SJSA1 (cell line): Measurements from ENCODE around the gene TMUB2. TPM values are rescaled to one million over a fixed set of nuclear protein-coding genes. Genes with fewer than 3 reads are reported as not detected.
A peak's percentile ranks its signal among the peaks of the same experiment; 100 is the strongest.

ENCODE experiments used
- DNase-seq, 2 experiments: peaks; one replicate each; pipeline ENCODE4 v3.0.0-alpha.2; 2015 to 2020; ENCODE audit warnings: low spot score in 2 of 2, low read depth in 1 of 2
- H3K27ac ChIP-seq: fragments of 250-450 bp; sonication (Bioruptor Pico); 2 replicates; pipeline ENCODE4 v1.5.1; 2020; ENCODE audit warnings: mild to moderate bottlenecking, moderate library complexity
- H3K27me3 ChIP-seq: fragments of 250-450 bp; sonication (Bioruptor Pico); replicated peaks from 2 replicates; pipeline ENCODE4 v1.5.1; 2020; ENCODE audit warnings: mild to moderate bottlenecking, moderate library complexity
- H3K36me3 ChIP-seq: fragments of 250-450 bp; sonication (Bioruptor Pico); 2 replicates; pipeline ENCODE4 v1.5.1; 2020; ENCODE audit warnings: mild to moderate bottlenecking
- H3K4me1 ChIP-seq: fragments of 250-450 bp; sonication (Bioruptor Pico); replicated peaks from 2 replicates; pipeline ENCODE4 v1.6.1; 2021; ENCODE audit warnings: mild to moderate bottlenecking
- H3K4me3 ChIP-seq: fragments of 250-450 bp; sonication (Bioruptor Pico); 2 replicates; pipeline ENCODE4 v1.5.1; 2020; ENCODE audit warnings: mild to moderate bottlenecking
- H3K9me3 ChIP-seq: fragments of 250-450 bp; sonication (Bioruptor Pico); replicated peaks from 2 replicates; pipeline ENCODE4 v1.5.1; 2020; ENCODE audit warnings: mild to moderate bottlenecking
- total RNA-seq: library from RNA; depleted of rRNA; stranded (reverse); fragments of >200 nt; shearing (Covaris generic); gene quantifications from 2 replicates; pipeline ENCODE4 v1.2.3, GENCODE V29; 2014

TMUB2 gene
- total RNA-seq, 1 experiment from 2014 or later: 42.6 TPM

- H3K27ac ChIP-seq: no peak overlapping the region
These were observed 19.5 kb upstream of the TMUB2 start for GRCh38 chr17:44167181-44167861.

GRCh38 chr17:44170135-44170498 is 16.7 kb upstream of the TMUB2 start:
- H3K9me3 ChIP-seq: no peaks in the 10 kb centered on the region; the same call in 1 of the 2 replicates

More at GRCh38 chr17:44167181-44167861, 19.5 kb upstream of the TMUB2 start:
- no peaks in the 10 kb centered on the region; the same call in 1 of the 2 replicates for H3K9me3 ChIP-seq
- no peak for DNase-seq
- H3K4me3 ChIP-seq: no peak overlapping the region
- peaks cover 17% of the 10 kb centered on the region for H3K4me1 ChIP-seq
- H3K27me3 ChIP-seq: no peaks in the 10 kb centered on the region
- peaks cover 6% of the 10 kb centered on the region; the same call in 1 of the 2 replicates for H3K36me3 ChIP-seq

GRCh38 chr17:44170499-44171201 is 16.1 kb upstream of the TMUB2 start, which contains the start of gene ASB16:
Gene ASB16, plus strand, starts transcription at chr17:44170704. Its CDS starts 86 bp downstream, at chr17:44170790.
- no peak for DNase-seq

More at GRCh38 chr17:44170135-44170498, 16.7 kb upstream of the TMUB2 start:
- Histone ChIP-seq H3K4me1 (peaks cover 17% of the 10 kb centered on the region), H3K4me3 (no peak overlapping the region), H3K27ac (no peak overlapping the region), H3K36me3 (peaks cover 8% of the 10 kb centered on the region; the same call in 1 of the 2 replicates), H3K27me3 (no peaks in the 10 kb centered on the region)
- no peak for DNase-seq

GRCh38 chr17:44171931-44172455 is 14.8 kb upstream of the TMUB2 start:
- peaks cover 17% of the 10 kb centered on the region for H3K4me1 ChIP-seq
- H3K36me3 ChIP-seq: peaks cover 25% of the 10 kb centered on the region
- DNase-seq: no peak
- H3K27ac ChIP-seq: no peak overlapping the region
- no peaks in the 10 kb centered on the region; the same call in 1 of the 2 replicates for H3K9me3 ChIP-seq
- H3K27me3 ChIP-seq: no peaks in the 10 kb centered on the region
- no peak overlapping the region for H3K4me3 ChIP-seq

More at GRCh38 chr17:44170499-44171201, 16.1 kb upstream of the TMUB2 start, which contains the start of gene ASB16:
- H3K27me3 ChIP-seq: no peaks in the 10 kb centered on the region
- H3K9me3 ChIP-seq: no peaks in the 10 kb centered on the region; the same call in 1 of the 2 replicates
- H3K4me3 ChIP-seq: no peak within 1 kb of the TSS
- peaks cover 17% of the 10 kb centered on the region for H3K4me1 ChIP-seq
- H3K27ac ChIP-seq: no peak within 1 kb of the TSS
- peaks cover 12% of the 10 kb centered on the region for H3K36me3 ChIP-seq

GRCh38 chr17:44174427-44174826 is 12.3 kb upstream of the TMUB2 start:
- Histone ChIP-seq H3K4me1 (peaks cover 9% of the 10 kb centered on the region), H3K36me3 (peaks cover 49% of the 10 kb centered on the region), H3K27me3 (no peaks in the 10 kb centered on the region), H3K27ac (no peak overlapping the region), H3K4me3 (no peak overlapping the region), H3K9me3 (no peaks in the 10 kb centered on the region; the same call in 1 of the 2 replicates)
- DNase-seq: no peak

- Histone ChIP-seq H3K36me3 (peaks cover 50% of the 10 kb centered on the region), H3K27ac (no peak overlapping the region), H3K4me3 (no peak overlapping the region), H3K9me3 (no peaks in the 10 kb centered on the region), H3K4me1 (no peaks in the 10 kb centered on the region), H3K27me3 (no peaks in the 10 kb centered on the region)
- DNase-seq: no peak
These were observed 10.5 kb upstream of the TMUB2 start for GRCh38 chr17:44176257-44176656.

- Histone ChIP-seq H3K36me3 (peaks cover 55% of the 10 kb centered on the region), H3K4me1 (no peaks in the 10 kb centered on the region), H3K27me3 (no peaks in the 10 kb centered on the region), H3K27ac (no peak overlapping the region), H3K4me3 (no peak overlapping the region), H3K9me3 (no peaks in the 10 kb centered on the region)
- no peak for DNase-seq
These were observed 9.9 kb upstream of the TMUB2 start for GRCh38 chr17:44176671-44177501.

- peaks cover 62% of the 10 kb centered on the region for H3K36me3 ChIP-seq
- H3K9me3 ChIP-seq: no peaks in the 10 kb centered on the region
- no peak for DNase-seq
- no peak overlapping the region for H3K4me3 ChIP-seq
- no peaks in the 10 kb centered on the region for H3K4me1 ChIP-seq
- no peaks in the 10 kb centered on the region for H3K27me3 ChIP-seq
- no peak overlapping the region for H3K27ac ChIP-seq
These were observed 9.1 kb upstream of the TMUB2 start for GRCh38 chr17:44177640-44178039.

- Histone ChIP-seq H3K27ac (no peak overlapping the region), H3K4me1 (no peaks in the 10 kb centered on the region), H3K4me3 (no peak overlapping the region), H3K27me3 (no peaks in the 10 kb centered on the region), H3K36me3 (peaks cover 67% of the 10 kb centered on the region), H3K9me3 (no peaks in the 10 kb centered on the region)
- no peak for DNase-seq
These were observed 8.6 kb upstream of the TMUB2 start for GRCh38 chr17:44178133-44178532.

- Histone ChIP-seq H3K4me3 (no peak overlapping the region), H3K36me3 (peaks cover 54% of the 10 kb centered on the region), H3K27ac (no peak overlapping the region), H3K4me1 (peaks cover 14% of the 10 kb centered on the region), H3K9me3 (no peaks in the 10 kb centered on the region), H3K27me3 (no peaks in the 10 kb centered on the region)
- DNase-seq: no peak
These were observed 3.7 kb upstream of the TMUB2 start for GRCh38 chr17:44183024-44183423.

- Histone ChIP-seq H3K27me3 (no peaks in the 10 kb centered on the region), H3K27ac (no peak overlapping the region), H3K4me1 (peaks cover 17% of the 10 kb centered on the region), H3K36me3 (peaks cover 52% of the 10 kb centered on the region), H3K4me3 (no peak overlapping the region), H3K9me3 (no peaks in the 10 kb centered on the region)
- DNase-seq: no peak
These were observed 2.5 kb upstream of the TMUB2 start for GRCh38 chr17:44184212-44184810.

GRCh38 chr17:44187131-44187899 is 543 bp downstream of the TMUB2 start:
- DNase-seq: peak in 1 of 2 experiments; percentile 42
- Histone ChIP-seq H3K27ac (peak overlapping the region; percentile 92), H3K4me3 (peak overlapping the region; percentile 62), H3K4me1 (peaks cover 17% of the 10 kb centered on the region), H3K27me3 (no peaks in the 10 kb centered on the region), H3K36me3 (peaks cover 67% of the 10 kb centered on the region), H3K9me3 (no peaks in the 10 kb centered on the region)
